Neural crest cell (in vitro differentiated cells): ENCODE data around the gene MAB21L2. TPM values are rescaled to one million over a fixed set of nuclear protein-coding genes. Genes with fewer than 3 reads are reported as not detected.

Experiments used
- DNase-seq: peaks from one replicate; pipeline ENCODE4 v3.0.0; 2021; ENCODE audit warnings: low read depth, mixed read lengths, low spot score
- H3K27ac Mint-ChIP-seq: one replicate; pipeline ENCODE4 v1.8.0; 2021; ENCODE audit warnings: mild to moderate bottlenecking, mixed read lengths; ENCODE audit not compliant: unreplicated experiment
- H3K27me3 Mint-ChIP-seq: 2 replicates; pipeline ENCODE4 v1.8.0; 2021; ENCODE audit warnings: low read depth, mild to moderate bottlenecking, mixed read lengths
- H3K36me3 Mint-ChIP-seq: 2 replicates; pipeline ENCODE4 v1.8.0; 2021; ENCODE audit warnings: low read depth, mild to moderate bottlenecking, mixed read lengths
- H3K4me1 Mint-ChIP-seq: 2 replicates; pipeline ENCODE4 v1.8.0; 2021; ENCODE audit warnings: mixed read lengths
- H3K4me3 Mint-ChIP-seq: one replicate; pipeline ENCODE4 v1.8.0; 2021; ENCODE audit warnings: mild to moderate bottlenecking, mixed read lengths
- H3K9me3 Mint-ChIP-seq: 2 replicates; pipeline ENCODE4 v1.8.0; 2021; ENCODE audit warnings: mixed read lengths
- CTCF ChIP-seq: fragments of 200-600 bp; sonication (generic); conservative IDR thresholded peaks from 2 replicates; pipeline ENCODE4 v1.5.0; 2021; ENCODE audit warnings: antibody characterized with exemption, mild to moderate bottlenecking
- total RNA-seq: library from RNA; stranded (reverse); gene quantifications from 2 replicates; pipeline ENCODE4 v1.2.1, GENCODE V29; 2021

The MAB21L2 gene
- total RNA-seq, 1 donor from 2014 or later: 3.5 TPM

- Mint-ChIP-seq H3K4me3 (no peak overlapping the region), H3K36me3 (no peaks in the 10 kb centered on the region), H3K27me3 (peaks cover 4% of the 10 kb centered on the region), H3K27ac (no peak overlapping the region), H3K4me1 (no peaks in the 10 kb centered on the region), H3K9me3 (no peaks in the 10 kb centered on the region)
- DNase-seq: no peak
- no peak for TF ChIP-seq CTCF
These were observed 11.1 kb upstream of the MAB21L2 start for GRCh38 chr4:150570862-150571261.

DNA sequence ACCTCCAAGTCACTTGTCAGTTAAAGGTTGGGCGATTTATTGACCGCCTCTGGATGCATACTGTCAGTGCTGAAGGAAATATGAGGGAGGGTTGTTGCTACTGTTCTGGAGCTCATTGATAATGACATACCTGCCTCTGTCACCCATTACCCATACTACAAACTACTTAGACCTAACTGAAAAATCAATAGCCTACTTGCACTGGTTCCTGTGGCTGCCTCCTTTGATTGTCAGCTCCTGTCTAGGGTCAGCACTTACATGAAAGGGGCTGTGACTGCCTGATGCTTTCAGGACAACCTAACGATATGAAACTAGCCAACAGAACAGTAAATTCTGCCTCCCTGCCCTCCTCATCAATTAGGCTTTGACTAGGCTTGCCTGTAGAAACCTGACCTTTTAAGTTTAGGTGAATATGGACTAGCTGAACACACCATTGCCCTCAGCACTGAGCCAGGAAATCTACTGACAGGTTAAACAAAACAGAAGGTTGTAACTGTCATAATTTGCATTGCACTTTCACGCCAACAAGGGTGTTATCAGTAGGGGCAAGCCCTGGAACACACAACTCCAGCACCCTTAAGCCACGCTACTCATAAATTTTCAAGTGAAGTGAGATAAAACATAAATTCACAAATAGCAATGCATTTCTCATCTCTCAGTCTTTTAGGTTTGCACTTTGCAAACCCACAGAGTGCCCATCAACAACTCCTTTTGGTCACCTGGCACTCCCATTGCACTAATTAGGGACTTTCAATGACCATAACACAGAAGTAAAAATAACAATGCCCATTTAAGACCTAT, 9.0 kb upstream of the MAB21L2 start:
- Mint-ChIP-seq H3K4me3 (no peak overlapping the region), H3K27me3 (peaks cover 7% of the 10 kb centered on the region), H3K36me3 (no peaks in the 10 kb centered on the region), H3K4me1 (no peaks in the 10 kb centered on the region), H3K9me3 (no peaks in the 10 kb centered on the region), H3K27ac (no peak overlapping the region)
- TF ChIP-seq CTCF: no peak
- no peak for DNase-seq

DNA sequence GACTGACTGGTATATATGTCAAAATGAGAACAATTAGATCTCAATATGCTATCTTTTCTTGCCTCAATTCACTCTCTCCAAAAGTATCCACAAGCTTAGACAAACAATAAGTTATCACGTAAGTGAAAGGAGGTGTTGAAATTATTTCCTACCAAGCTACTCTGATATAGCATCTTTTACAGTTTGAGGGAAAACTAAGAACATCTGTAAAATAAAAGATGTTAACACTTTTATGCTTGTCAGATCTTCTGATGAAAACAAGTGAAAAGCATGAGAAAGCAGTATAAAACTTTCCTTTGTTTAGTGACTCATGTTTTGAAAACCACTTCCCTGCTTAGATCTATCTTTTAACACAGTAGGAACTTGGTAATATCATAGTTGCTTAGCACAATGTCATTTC, 8.4 kb upstream of the MAB21L2 start:
- no peaks in the 10 kb centered on the region for H3K36me3 Mint-ChIP-seq
- DNase-seq: no peak
- H3K27me3 Mint-ChIP-seq: peaks cover 10% of the 10 kb centered on the region
- H3K4me1 Mint-ChIP-seq: no peaks in the 10 kb centered on the region
- H3K9me3 Mint-ChIP-seq: no peaks in the 10 kb centered on the region
- no peak overlapping the region for H3K4me3 Mint-ChIP-seq
- H3K27ac Mint-ChIP-seq: no peak overlapping the region
- no peak for TF ChIP-seq CTCF

- DNase-seq: no peak
- Mint-ChIP-seq H3K27ac (no peak overlapping the region), H3K9me3 (no peaks in the 10 kb centered on the region), H3K4me1 (peaks cover 11% of the 10 kb centered on the region), H3K4me3 (no peak overlapping the region), H3K36me3 (no peaks in the 10 kb centered on the region), H3K27me3 (peaks cover 22% of the 10 kb centered on the region)
- TF ChIP-seq CTCF: no peak
These were observed 7.3 kb upstream of the MAB21L2 start for GRCh38 chr4:150574678-150575077.

DNA sequence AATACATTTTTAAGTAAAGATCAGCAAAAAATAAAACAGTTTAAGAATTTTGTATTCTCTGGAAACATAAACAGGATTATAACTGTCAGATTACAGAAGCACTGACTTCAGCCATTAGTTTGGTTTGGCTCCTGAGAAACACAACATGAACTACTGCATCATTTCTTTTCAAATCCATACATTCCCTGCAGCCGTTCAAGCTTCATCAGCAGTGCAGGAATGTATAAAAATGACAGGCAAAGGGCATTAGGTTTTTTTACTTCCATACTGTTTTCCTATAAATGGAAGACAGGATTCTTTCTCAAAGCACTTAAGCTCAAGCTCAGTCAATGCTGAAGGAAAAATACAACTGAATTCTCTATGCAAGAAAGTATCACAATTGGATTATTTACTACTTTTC, 4.2 kb upstream of the MAB21L2 start:
- Mint-ChIP-seq H3K4me3 (no peak overlapping the region), H3K4me1 (peaks cover 35% of the 10 kb centered on the region), H3K36me3 (no peaks in the 10 kb centered on the region), H3K9me3 (no peaks in the 10 kb centered on the region), H3K27ac (no peak overlapping the region), H3K27me3 (peaks cover 53% of the 10 kb centered on the region)
- DNase-seq: no peak
- TF ChIP-seq CTCF: no peak
